Ishikawa (cell line): Measurements from ENCODE around the gene TSPEAR.

Source experiments
- CEBPB ChIP-seq: IDR thresholded peaks from 2 replicates; pipeline ENCODE4 v1.6.1; 2012
- CREB1 ChIP-seq: IDR thresholded peaks from 2 replicates; pipeline ENCODE4 v1.6.1; 2012; ENCODE audit warnings: low read depth
- EGR1 ChIP-seq: IDR thresholded peaks from 2 replicates; pipeline ENCODE4 v1.6.1; 2012
- EP300 ChIP-seq: IDR thresholded peaks from 2 replicates; pipeline ENCODE4 v1.6.1; 2012; ENCODE audit warnings: borderline replicate concordance
- FOXM1 ChIP-seq: IDR thresholded peaks from 2 replicates; pipeline ENCODE4 v1.6.1; 2012; ENCODE audit warnings: low read depth, borderline replicate concordance
- NFIC ChIP-seq: IDR thresholded peaks from 2 replicates; pipeline ENCODE4 v1.6.1; 2012
- RAD21 ChIP-seq: IDR thresholded peaks from 2 replicates; pipeline ENCODE4 v1.6.1; 2012; ENCODE audit warnings: low read depth
- TAF1 ChIP-seq: IDR thresholded peaks from 2 replicates; pipeline ENCODE4 v1.6.1; 2012; ENCODE audit warnings: low read depth, mild to moderate bottlenecking
- TCF12 ChIP-seq: IDR thresholded peaks from 2 replicates; pipeline ENCODE4 v1.6.1; 2012; ENCODE audit warnings: low read depth
- TEAD4 ChIP-seq: IDR thresholded peaks from 2 replicates; pipeline ENCODE4 v1.6.1; 2012
- YY1 ChIP-seq: IDR thresholded peaks from 2 replicates; pipeline ENCODE4 v1.6.1; 2012; ENCODE audit warnings: low read depth
- ZBTB7A ChIP-seq: IDR thresholded peaks from 2 replicates; pipeline ENCODE4 v1.6.1; 2012; ENCODE audit warnings: low read depth
- TF ChIP-seq, protein P1 (sequence below): IDR thresholded peaks from 2 replicates; pipeline ENCODE4 v1.6.1; 2012
- TF ChIP-seq, protein P2 (sequence below): IDR thresholded peaks from 2 replicates; pipeline ENCODE4 v1.6.1; 2012
- TF ChIP-seq, protein P3 (sequence below): IDR thresholded peaks from 2 replicates; pipeline ENCODE4 v1.6.1; 2012; ENCODE audit warnings: low read depth, mild to moderate bottlenecking

TSPEAR gene

DNA sequence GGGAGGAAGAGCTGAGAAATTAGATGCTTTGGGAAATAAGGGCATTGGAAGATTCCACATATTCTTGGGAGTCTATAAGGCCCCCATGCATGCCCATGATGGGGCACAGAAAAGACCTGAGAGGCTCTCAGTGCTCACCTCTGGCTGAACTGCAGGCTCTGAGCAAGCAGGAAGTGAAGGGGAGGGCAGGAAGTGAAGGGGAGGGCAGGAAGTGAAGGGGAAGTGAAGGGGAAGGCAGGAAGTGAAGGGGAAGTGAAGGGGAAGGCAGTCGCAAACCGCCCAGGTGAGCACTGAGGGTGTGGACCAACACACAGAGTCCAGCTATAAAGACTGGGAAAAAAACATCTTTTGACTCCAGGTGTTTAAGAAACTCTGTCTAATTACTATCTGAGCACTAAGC is 80.9 kb downstream of the TSPEAR start:
- TF ChIP-seq EP300 (no peak), TCF12 (no peak), FOXM1 (no peak), CREB1 (no peak), TEAD4 (no peak), ZBTB7A (no peak), NFIC (no peak), RAD21 (no peak), YY1 (no peak), TAF1 (no peak), EGR1 (no peak), CEBPB (no peak)
- TF ChIP-seq, protein P1, sequence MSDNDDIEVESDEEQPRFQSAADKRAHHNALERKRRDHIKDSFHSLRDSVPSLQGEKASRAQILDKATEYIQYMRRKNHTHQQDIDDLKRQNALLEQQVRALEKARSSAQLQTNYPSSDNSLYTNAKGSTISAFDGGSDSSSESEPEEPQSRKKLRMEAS = no peak
- TF ChIP-seq, protein P2, sequence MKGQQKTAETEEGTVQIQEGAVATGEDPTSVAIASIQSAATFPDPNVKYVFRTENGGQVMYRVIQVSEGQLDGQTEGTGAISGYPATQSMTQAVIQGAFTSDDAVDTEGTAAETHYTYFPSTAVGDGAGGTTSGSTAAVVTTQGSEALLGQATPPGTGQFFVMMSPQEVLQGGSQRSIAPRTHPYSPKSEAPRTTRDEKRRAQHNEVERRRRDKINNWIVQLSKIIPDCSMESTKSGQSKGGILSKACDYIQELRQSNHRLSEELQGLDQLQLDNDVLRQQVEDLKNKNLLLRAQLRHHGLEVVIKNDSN = no peak
- TF ChIP-seq, protein P3, sequence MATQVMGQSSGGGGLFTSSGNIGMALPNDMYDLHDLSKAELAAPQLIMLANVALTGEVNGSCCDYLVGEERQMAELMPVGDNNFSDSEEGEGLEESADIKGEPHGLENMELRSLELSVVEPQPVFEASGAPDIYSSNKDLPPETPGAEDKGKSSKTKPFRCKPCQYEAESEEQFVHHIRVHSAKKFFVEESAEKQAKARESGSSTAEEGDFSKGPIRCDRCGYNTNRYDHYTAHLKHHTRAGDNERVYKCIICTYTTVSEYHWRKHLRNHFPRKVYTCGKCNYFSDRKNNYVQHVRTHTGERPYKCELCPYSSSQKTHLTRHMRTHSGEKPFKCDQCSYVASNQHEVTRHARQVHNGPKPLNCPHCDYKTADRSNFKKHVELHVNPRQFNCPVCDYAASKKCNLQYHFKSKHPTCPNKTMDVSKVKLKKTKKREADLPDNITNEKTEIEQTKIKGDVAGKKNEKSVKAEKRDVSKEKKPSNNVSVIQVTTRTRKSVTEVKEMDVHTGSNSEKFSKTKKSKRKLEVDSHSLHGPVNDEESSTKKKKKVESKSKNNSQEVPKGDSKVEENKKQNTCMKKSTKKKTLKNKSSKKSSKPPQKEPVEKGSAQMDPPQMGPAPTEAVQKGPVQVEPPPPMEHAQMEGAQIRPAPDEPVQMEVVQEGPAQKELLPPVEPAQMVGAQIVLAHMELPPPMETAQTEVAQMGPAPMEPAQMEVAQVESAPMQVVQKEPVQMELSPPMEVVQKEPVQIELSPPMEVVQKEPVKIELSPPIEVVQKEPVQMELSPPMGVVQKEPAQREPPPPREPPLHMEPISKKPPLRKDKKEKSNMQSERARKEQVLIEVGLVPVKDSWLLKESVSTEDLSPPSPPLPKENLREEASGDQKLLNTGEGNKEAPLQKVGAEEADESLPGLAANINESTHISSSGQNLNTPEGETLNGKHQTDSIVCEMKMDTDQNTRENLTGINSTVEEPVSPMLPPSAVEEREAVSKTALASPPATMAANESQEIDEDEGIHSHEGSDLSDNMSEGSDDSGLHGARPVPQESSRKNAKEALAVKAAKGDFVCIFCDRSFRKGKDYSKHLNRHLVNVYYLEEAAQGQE = no peak

DNA sequence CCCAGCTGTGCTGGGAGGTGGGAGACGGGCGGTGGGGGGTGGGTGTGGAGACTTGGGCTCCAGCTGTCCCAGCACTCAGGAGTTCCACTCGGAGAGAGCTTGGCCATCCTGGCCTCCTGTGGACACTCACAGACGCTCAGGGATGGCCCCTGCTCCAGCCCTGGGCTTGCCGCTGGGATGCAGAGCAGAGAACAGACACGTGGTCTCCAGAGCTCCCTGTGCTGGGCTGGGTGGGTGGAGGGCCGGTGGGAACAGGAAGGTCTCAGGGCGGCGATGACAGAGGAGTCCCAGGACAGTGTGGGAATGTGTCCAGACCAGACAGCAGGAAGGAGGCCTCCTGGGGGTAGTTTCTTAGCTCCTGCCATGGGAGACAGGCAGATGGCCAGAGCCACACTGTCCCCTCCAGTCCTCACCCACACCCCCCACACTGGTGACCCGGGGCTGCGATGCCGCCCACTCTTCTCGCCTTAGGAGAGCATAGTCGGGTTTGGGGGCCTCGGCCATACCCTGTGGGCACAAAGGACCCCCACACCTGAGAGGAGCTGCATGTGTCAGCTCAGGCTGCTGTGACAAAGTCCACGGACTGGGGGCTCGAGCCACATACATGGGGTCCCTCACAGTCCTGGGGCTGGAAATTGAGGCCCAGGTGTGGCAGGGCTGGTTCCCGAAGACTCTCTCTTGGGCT is 82.5 kb downstream of the TSPEAR start:
- TF ChIP-seq, protein P1 = no peak
- TF ChIP-seq TAF1 (no peak), TEAD4 (no peak), EGR1 (no peak), NFIC (no peak), CEBPB (no peak), CREB1 (no peak), ZBTB7A (no peak), TCF12 (no peak), EP300 (no peak), YY1 (no peak), FOXM1 (no peak), RAD21 (no peak)
- TF ChIP-seq, protein P3 = no peak
- TF ChIP-seq, protein P2 = no peak

DNA sequence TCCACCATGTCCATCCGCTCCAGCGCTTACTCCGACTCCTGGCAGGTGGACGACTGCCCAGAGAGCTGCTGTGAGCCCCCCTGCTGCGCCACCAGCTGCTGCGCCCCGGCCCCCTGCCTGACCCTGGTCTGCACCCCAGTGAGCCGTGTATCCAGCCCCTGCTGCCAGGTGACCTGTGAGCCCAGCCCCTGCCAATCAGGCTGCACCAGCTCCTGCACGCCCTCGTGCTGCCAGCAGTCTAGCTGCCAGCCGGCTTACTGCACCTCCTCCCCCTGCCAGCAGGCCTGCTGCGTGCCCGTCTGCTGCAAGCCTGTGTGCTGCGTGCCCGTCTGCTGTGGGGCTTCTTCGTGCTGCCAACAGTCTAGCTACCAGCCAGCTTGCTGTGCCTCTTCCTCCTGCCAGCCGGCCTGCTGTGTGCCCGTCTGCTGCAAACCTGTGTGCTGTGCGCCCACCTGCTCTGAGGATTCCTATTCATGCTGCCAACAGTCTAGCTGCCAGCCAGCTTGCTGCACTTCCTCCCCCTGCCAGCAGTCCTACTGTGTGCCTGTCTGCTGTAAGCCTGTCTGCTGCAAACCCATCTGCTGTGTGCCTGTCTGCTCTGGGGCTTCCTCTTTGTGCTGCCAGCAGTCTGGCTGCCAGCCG is 84.1 kb downstream of the TSPEAR start:
- 0 out of 2 replicates have a peak, but pooled peaks have one; percentile 13 for TF ChIP-seq TEAD4
- TF ChIP-seq TCF12 = peak; percentile 20; the same call in 1 of the 2 replicates
- peak; percentile 40; the same call in 1 of the 2 replicates for TF ChIP-seq NFIC

DNA sequence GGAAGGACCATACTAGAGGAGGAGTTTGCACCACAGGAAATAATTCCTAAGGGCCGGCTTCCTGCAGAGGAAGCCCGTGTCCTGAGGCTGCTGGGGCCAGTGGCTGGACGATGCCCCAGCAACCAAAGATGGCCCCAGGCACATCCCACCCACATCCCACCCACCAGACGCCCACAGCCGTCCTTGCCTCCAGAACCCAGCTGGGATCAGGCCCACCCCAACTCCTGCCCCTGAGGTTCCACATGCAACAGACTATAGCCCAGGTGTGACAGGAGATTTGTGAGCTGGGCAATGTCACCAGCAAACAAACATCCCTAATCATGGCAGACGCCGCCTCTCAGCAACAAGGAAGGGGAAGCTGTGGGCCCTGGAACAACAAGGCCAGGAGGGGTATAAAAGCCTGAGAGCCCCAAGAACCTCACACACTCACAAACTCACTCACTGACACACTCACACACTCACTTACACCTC is 84.7 kb downstream of the TSPEAR start, which contains the start of gene KRTAP10-9:
Gene KRTAP10-9, plus strand, starts transcription at position 421 of the 471 bp plus-strand sequence. CDS start 79 bp downstream, outside the sequence.
- TF ChIP-seq RAD21 (no peak), CREB1 (no peak), TEAD4 (no peak), ZBTB7A (no peak), YY1 (no peak), EP300 (no peak), NFIC (no peak)
- TF ChIP-seq, protein P1 = no peak
- TF ChIP-seq, protein P2 = no peak

DNA sequence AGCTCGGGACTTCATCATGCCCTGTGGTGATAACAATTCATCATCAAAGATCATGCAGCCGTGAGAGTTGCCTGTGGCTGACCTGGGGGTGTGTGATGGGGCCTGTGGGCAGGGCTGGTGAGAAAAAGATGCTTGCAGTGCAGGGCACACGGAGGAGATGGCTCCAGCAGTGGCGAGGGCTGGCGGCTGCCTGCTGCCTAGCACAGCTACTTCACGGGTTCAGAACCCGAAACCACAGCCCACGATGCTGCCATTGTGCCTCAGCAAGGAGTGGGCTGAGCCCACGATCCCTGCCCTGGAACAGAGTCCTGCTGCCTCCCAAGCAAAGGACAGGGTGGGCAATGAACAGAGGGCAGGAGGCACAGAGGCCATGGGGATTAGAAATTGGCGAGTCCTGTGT is 85.1 kb downstream of the TSPEAR start:
- TF ChIP-seq FOXM1 (no peak), RAD21 (no peak), YY1 (no peak), CREB1 (no peak), ZBTB7A (no peak), TEAD4 (no peak), TAF1 (no peak)
- TF ChIP-seq, protein P1 = no peak
